ENCODE measurements around the gene AGO3. TPM values are rescaled to one million over a fixed set of nuclear protein-coding genes. Genes with fewer than 3 reads are reported as not detected.

The AGO3 gene
- total and polyA plus RNA-seq, 2 of the 13 experiments (the other 11 are each of a cell fraction or from before 2014, with no cell fraction given) = 21.2 to 27.1 TPM

GRCh38 chr1:35932941-35933340 is 2.0 kb downstream of the AGO3 start:
- Histone ChIP-seq H4K20me1 (ENCODE audit: insufficient read depth, low read length) (no peaks in the 10 kb centered on the region), H3K79me2 (ENCODE audit: insufficient read depth, low read length) (peaks cover 65% of the 10 kb centered on the region), H2AFZ (ENCODE audit: low read length) (no peak overlapping the region), H3K4me1 (ENCODE audit: insufficient read depth, low read length) (peaks cover 46% of the 10 kb centered on the region), H3K9me3 (ENCODE audit: low read length) (no peaks in the 10 kb centered on the region), H3K4me2 (ENCODE audit: low read depth, low read length) (peak overlapping the region; percentile 70), H3K4me3 (replicated peaks in 1 of 3; ENCODE audit: insufficient read depth in 1 of 3, low read depth in 2 of 3, low read length in 3 of 3) (peak overlapping the region in 2 of 3 experiments; percentile 93 to 97; a peak in 4 of 6 replicates), H3K9ac (ENCODE audit: insufficient read depth, low read depth, low read length) (peak overlapping the region; percentile 94; the same call in 1 of the 2 replicates), H3K36me3 (replicated peaks in 1 of 2; ENCODE audit: control insufficient read depth in 1 of 2, insufficient read depth in 2 of 2, low read length in 2 of 2) (no peaks in the 10 kb centered on the region), H3K27ac (ENCODE audit: extremely low read length, insufficient read depth, low read length) (no peak overlapping the region), H3K27me3 (ENCODE audit: control insufficient read depth in 1 of 2, insufficient read depth in 2 of 2, low read length in 2 of 2) (no peaks in the 10 kb centered on the region; a peak in 1 of 5 replicates)
- in situ Hi-C loops (cut with HindIII; ENCODE audit: extremely low pct_ligation_motif_present, low pct_unique_long_range_greater_than_20kb) = no loop called here
- intact Hi-C loops (cut with micrococcal nuclease; ENCODE audit: unreplicated experiment) = no loop called here
- POLR2A ChIA-PET = no interaction called here
- FAIRE-seq (no peak), DNase-seq (ENCODE audit: low spot score) (no peak), ATAC-seq (no peak)
- no TSS peak for BruUV-seq (replicated peaks)
- CTCF ChIA-PET (ENCODE audit: low intra/inter-chr PET ratio, low total read pairs) = no interaction called here
- no peak for TF ChIP-seq PAX8 (CRISPR knock-in tag; IDR thresholded peaks at IDR 0.05; ENCODE audit: borderline replicate concordance)
- TF ChIP-seq GATAD2A (CRISPR knock-in tag; IDR thresholded peaks at IDR 0.05) = no peak
- TF ChIP-seq ZNF660 (CRISPR knock-in tag; IDR thresholded peaks at IDR 0.05; ENCODE audit: borderline replicate concordance, low read depth) = no peak
- TF ChIP-seq ZNF20 (CRISPR knock-in tag; IDR thresholded peaks at IDR 0.05) = no peak
- no peak for TF ChIP-seq AHR (CRISPR knock-in tag; IDR thresholded peaks at IDR 0.05)
- TF ChIP-seq TFAP4 (IDR thresholded peaks at IDR 0.05; ENCODE audit: borderline replicate concordance, low read depth) = no peak
- no peak for TF ChIP-seq ZNF512 (CRISPR knock-in tag; IDR thresholded peaks at IDR 0.05)
- TF ChIP-seq GZF1 (CRISPR knock-in tag; IDR thresholded peaks at IDR 0.05) = no peak
- no peak for TF ChIP-seq U2AF1 (optimal IDR thresholded peaks at IDR 0.05; ENCODE audit: low read depth, low read length)
- no peak for TF ChIP-seq ZNF713 (CRISPR knock-in tag; IDR thresholded peaks at IDR 0.05)
- TF ChIP-seq SMARCE1 (IDR thresholded peaks at IDR 0.05; ENCODE audit: borderline replicate concordance) = no peak
- no peak for TF ChIP-seq HOXA9 (CRISPR knock-in tag; IDR thresholded peaks at IDR 0.05; ENCODE audit: borderline replicate concordance)
- no peak for TF ChIP-seq ZBTB21 (CRISPR knock-in tag; IDR thresholded peaks at IDR 0.05)
- TF ChIP-seq ZNF576 (CRISPR knock-in tag; IDR thresholded peaks at IDR 0.05) = no peak
- TF ChIP-seq BRCA1 (CRISPR knock-in tag; IDR thresholded peaks at IDR 0.05) = no peak
- TF ChIP-seq ZNF704 (CRISPR knock-in tag; IDR thresholded peaks at IDR 0.05; ENCODE audit: borderline replicate concordance) = no peak
